HEK293T (cell line): ENCODE measurements around the gene NCR3LG1.
"Not testable (repeated sequence)": the region's sequence is repeated elsewhere in the genome, so short reads cannot be mapped to it uniquely, and the experiment has no call there.

Experiments
- CTCF ChIA-PET: fragments of 350-600 bp; formaldehyde crosslinking; extraction: SDS; loops from one replicate; lab custom pipeline; 2021; ENCODE audit warnings: antibody characterized with exemption, inconsistent platforms; lab: Yijun Ruan, JAX
- POLR2A ChIA-PET: fragments of 350-600 bp; formaldehyde crosslinking; extraction: SDS; loops from one replicate; lab custom pipeline; 2020; ENCODE audit warnings: antibody characterized with exemption, inconsistent platforms; lab: Yijun Ruan, JAX
- DNase-seq: peaks from one replicate; pipeline ENCODE4 v3.0.0; 2012; ENCODE audit warnings: mixed read lengths; ENCODE audit errors: extremely low spot score
- ARNT ChIP-seq: fragments of 450-650 bp; IDR thresholded peaks from 2 replicates; pipeline ENCODE4 v1.6.1; 2017; ENCODE audit warnings: mild to moderate bottlenecking
- BHLHE40 ChIP-seq: fragments of 450-650 bp; IDR thresholded peaks from 2 replicates; pipeline ENCODE4 v1.6.1; 2016; ENCODE audit warnings: mild to moderate bottlenecking, moderate library complexity, borderline replicate concordance
- CTBP1 ChIP-seq: fragments of 450-650 bp; IDR thresholded peaks from 2 replicates; pipeline ENCODE4 v1.6.1; 2016; ENCODE audit warnings: borderline replicate concordance
- ELF4 ChIP-seq: fragments of 450-650 bp; IDR thresholded peaks from 2 replicates; pipeline ENCODE4 v1.6.1; 2017; ENCODE audit warnings: antibody characterized with exemption
- FOXA1 ChIP-seq: fragments of 450-650 bp; IDR thresholded peaks from 2 replicates; pipeline ENCODE4 v1.6.1; 2016; ENCODE audit warnings: mild to moderate bottlenecking
- FOXK2 ChIP-seq: fragments of 450-650 bp; IDR thresholded peaks from 2 replicates; pipeline ENCODE4 v1.6.1; 2016; ENCODE audit warnings: mild to moderate bottlenecking
- FOXM1 ChIP-seq: fragments of 450-650 bp; IDR thresholded peaks from 2 replicates; pipeline ENCODE4 v1.6.1; 2017; ENCODE audit warnings: mild to moderate bottlenecking, borderline replicate concordance
- HDGF ChIP-seq: fragments of 450-650 bp; IDR thresholded peaks from 2 replicates; pipeline ENCODE4 v1.6.1; 2017; ENCODE audit warnings: antibody characterized with exemption, borderline replicate concordance
- L3MBTL2 ChIP-seq: fragments of 450-650 bp; conservative IDR thresholded peaks from 2 replicates; pipeline ENCODE4 v1.6.1; 2016; ENCODE audit warnings: mild to moderate bottlenecking
- LEF1 ChIP-seq: fragments of 450-650 bp; IDR thresholded peaks from 2 replicates; pipeline ENCODE4 v1.6.1; 2017; ENCODE audit warnings: mild to moderate bottlenecking, borderline replicate concordance
- NFRKB ChIP-seq: fragments of 450-650 bp; IDR thresholded peaks from 2 replicates; pipeline ENCODE4 v1.6.1; 2016; ENCODE audit warnings: mild to moderate bottlenecking, moderate library complexity
- SP1 ChIP-seq: fragments of 450-650 bp; IDR thresholded peaks from 2 replicates; pipeline ENCODE4 v1.6.1; 2017
- SUZ12 ChIP-seq: fragments of 450-650 bp; IDR thresholded peaks from 2 replicates; pipeline ENCODE4 v1.6.1; 2016; ENCODE audit warnings: mild to moderate bottlenecking
- TARDBP ChIP-seq: fragments of 450-650 bp; IDR thresholded peaks from 2 replicates; pipeline ENCODE4 v1.6.1; 2016
- ZNF384 ChIP-seq: fragments of 450-650 bp; IDR thresholded peaks from 2 replicates; pipeline ENCODE4 v1.6.1; 2016
- TF ChIP-seq, protein P1 (sequence below): fragments of 450-650 bp; IDR thresholded peaks from 2 replicates; pipeline ENCODE4 v1.6.1; 2016

NCR3LG1 gene

GRCh38 chr11:17415523-17416104 lies 64.0 kb downstream of the NCR3LG1 start:
- ChIA-PET CTCF (no interaction called here), POLR2A (no interaction called here)
- DNase-seq = no peak
- TF ChIP-seq FOXA1 = no peak
- TF ChIP-seq SP1 = no peak
- no peak for TF ChIP-seq BHLHE40
- no peak for TF ChIP-seq TARDBP
- TF ChIP-seq NFRKB = no peak
- no peak for TF ChIP-seq ELF4
- no peak for TF ChIP-seq ARNT
- TF ChIP-seq SUZ12 = no peak
- TF ChIP-seq FOXK2 = no peak
- TF ChIP-seq LEF1 = no peak
- no peak for TF ChIP-seq L3MBTL2

- CTCF ChIA-PET = no interaction called here
These were observed 64.9 kb downstream of the NCR3LG1 start for GRCh38 chr11:17416492-17416891.

DNA sequence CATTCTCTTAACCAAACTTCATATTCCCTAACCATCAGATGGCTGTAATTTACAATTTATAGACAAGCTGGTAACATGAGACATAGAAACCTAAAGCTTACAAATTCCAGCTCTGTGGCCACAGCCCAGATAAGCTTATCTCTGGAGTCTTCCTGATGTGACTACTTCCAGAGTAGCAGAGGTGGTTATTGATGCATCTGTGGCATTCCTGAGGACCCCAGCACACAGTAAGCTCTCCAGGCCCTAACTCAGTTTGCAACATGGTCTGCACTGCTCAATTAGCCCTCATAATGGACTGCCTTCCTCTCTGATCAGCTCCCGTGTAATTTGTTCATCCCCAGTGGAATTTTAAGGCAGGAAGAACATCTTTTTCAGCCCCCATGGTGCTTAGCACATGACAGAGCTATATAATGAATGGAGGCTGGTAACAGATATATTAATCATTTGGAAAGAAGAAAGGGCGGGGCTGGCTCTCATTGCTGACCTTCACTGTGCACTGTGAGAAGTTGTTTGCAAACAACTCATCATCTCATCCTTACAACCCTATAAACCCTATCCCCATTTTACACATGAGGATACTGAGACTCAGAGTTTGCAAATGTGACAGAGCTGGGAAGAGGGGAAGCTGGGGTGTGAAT lies 67.0 kb downstream of the NCR3LG1 start:
- TF ChIP-seq SP1 = no peak
- TF ChIP-seq FOXM1 = no peak
- no peak for TF ChIP-seq ELF4
- TF ChIP-seq LEF1 = no peak
- ChIA-PET CTCF (no interaction called here), POLR2A (no interaction called here)
- no peak for DNase-seq

More at GRCh38 chr11:17416492-17416891, 64.9 kb downstream of the NCR3LG1 start:
- no peak for DNase-seq
- no peak for TF ChIP-seq ZNF384
- TF ChIP-seq FOXK2 = no peak
- TF ChIP-seq ARNT = no peak
- no peak for TF ChIP-seq TARDBP
- no peak for TF ChIP-seq L3MBTL2
- TF ChIP-seq LEF1 = no peak
- TF ChIP-seq BHLHE40 = no peak
- TF ChIP-seq SUZ12 = no peak
- TF ChIP-seq ELF4 = no peak
- POLR2A ChIA-PET = no interaction called here

- POLR2A ChIA-PET = no interaction called here
- CTCF ChIA-PET = interaction anchor here (0.6 kb wide), 1 partner anchor 77 kb away, joined by 3 read pairs; no protein-coding TSS in a partner anchor
- DNase-seq = no peak
- TF ChIP-seq FOXA1 (no peak), TARDBP (no peak), BHLHE40 (no peak), HDGF (no peak), L3MBTL2 (no peak), FOXK2 (no peak), LEF1 (no peak), FOXM1 (no peak), SP1 (no peak), SUZ12 (no peak), NFRKB (no peak), ZNF384 (no peak), CTBP1 (no peak), ARNT (no peak), ELF4 (no peak)
- TF ChIP-seq, protein P1, sequence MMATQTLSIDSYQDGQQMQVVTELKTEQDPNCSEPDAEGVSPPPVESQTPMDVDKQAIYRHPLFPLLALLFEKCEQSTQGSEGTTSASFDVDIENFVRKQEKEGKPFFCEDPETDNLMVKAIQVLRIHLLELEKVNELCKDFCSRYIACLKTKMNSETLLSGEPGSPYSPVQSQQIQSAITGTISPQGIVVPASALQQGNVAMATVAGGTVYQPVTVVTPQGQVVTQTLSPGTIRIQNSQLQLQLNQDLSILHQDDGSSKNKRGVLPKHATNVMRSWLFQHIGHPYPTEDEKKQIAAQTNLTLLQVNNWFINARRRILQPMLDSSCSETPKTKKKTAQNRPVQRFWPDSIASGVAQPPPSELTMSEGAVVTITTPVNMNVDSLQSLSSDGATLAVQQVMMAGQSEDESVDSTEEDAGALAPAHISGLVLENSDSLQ = no peak
These were observed 70.2 kb downstream of the NCR3LG1 start for GRCh38 chr11:17421781-17422180.

DNA sequence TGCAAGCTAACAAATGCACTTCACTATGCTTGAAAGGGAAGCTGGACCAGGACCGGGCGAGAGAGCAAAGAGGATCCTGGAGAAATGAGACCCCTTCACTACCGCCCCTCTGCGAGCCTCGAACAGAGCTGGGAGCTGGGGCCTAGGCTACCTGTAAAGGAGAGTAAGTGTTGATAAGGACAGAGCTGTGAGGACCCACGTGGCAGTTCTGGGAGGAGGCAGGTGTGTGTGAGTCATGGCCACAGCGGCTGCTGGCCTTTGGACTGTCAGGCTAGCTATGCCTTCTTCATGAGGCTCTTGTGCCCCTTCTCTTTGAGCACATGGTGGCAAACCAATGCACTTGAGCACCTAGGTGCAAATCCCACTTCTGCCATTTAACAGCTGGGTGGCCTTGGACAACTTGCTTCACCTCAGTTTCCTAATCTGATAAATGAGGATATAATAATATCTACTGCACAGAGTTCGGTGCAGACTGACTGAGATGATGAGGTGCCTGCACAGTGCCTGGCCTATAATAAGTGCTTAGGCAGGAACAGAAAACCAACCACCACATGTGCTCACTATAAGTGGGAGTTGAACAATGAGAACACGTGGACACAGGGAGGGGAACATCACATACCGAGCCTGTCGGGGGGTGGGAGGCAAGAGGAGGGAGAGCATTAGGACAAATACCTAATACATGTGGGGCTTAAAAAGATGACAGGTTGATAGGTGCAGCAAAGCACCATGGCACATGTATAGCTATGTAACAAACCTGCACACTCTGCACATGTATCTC lies 72.1 kb downstream of the NCR3LG1 start:
- TF ChIP-seq SUZ12 (no peak), BHLHE40 (no peak), HDGF (no peak), FOXA1 (no peak), CTBP1 (no peak), L3MBTL2 (no peak), TARDBP (no peak), SP1 (no peak), NFRKB (no peak), FOXM1 (no peak), ELF4 (no peak), ARNT (no peak), ZNF384 (no peak), FOXK2 (no peak), LEF1 (no peak)
- TF ChIP-seq, protein P1 = no peak
- DNase-seq = no peak
- ChIA-PET CTCF (no interaction called here), POLR2A (interaction anchor here (0.6 kb wide), 1 partner anchor 464 kb away, joined by 3 read pairs; no protein-coding TSS in a partner anchor)

- CTCF ChIA-PET, DNase-seq: not testable (repeated sequence)
These were observed 74.6 kb downstream of the NCR3LG1 start for GRCh38 chr11:17426233-17426632.

More at GRCh38 chr11:17426233-17426632, 74.6 kb downstream of the NCR3LG1 start:
- POLR2A ChIA-PET = not testable (repeated sequence)
